Stimulated activated CD8-positive, alpha-beta memory T cell treated with anti-CD3 and anti-CD28 coated beads, Interleukin-7, amount 100 ng/mL, for 48 hours (primary cell): ENCODE measurements around the gene IGLL5.

Source experiments
- DNase-seq, 2 donors: peaks; one replicate each; pipeline ENCODE4 v3.0.0-alpha.2; 2020; ENCODE audit warnings: low read depth in 1 of 2; ENCODE audit errors: extremely low read depth in 1 of 2

IGLL5 gene

GRCh38 chr22:22936915-22937656 is 49.5 kb downstream of the IGLL5 start:
- no peak for DNase-seq

GRCh38 chr22:22937894-22938480 is 50.4 kb downstream of the IGLL5 start:
- DNase-seq, result no peak

- no peak for DNase-seq
Observed at GRCh38 chr22:22938672-22939587, 51.3 kb downstream of the IGLL5 start.

- DNase-seq, result no peak
Observed at GRCh38 chr22:22939588-22940368, 52.2 kb downstream of the IGLL5 start.

DNA sequence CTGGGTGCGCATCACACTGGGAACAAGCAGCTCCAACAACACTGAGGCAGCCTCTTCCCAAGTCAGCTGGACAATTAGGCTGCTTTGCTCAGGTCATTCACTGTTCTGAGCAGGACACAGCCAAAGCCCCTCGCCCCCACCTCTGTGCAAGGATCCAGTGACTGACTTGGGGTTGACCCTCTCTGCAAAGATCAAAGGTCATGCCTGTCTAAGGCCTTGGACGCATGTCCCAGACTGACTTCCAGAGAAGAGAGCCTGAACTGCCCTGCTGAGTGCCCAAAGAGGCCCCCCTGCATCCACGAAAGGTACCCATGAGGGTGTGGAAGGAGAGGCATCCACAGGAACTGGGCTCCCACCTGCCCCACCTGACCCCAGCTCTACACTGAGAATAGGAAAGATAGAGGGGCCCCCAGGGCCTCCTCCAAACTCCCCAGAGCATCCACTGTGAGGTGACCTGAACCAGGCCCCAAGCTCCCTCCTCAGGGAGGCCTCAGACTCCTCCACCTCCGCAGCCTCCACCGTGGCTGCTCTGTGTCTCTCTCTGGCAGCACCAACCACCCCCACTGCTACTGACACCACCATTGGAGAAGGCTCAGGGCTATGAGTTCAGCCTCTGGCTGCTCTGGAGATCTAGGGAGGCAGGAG is 53.5 kb downstream of the IGLL5 start:
- no peak for DNase-seq

- DNase-seq, result no peak
Observed at GRCh38 chr22:22941831-22942510, 54.4 kb downstream of the IGLL5 start.

- peak in 1 of 2 donors; percentile 67 for DNase-seq
Observed at GRCh38 chr22:22942511-22943329, 55.1 kb downstream of the IGLL5 start.

DNA sequence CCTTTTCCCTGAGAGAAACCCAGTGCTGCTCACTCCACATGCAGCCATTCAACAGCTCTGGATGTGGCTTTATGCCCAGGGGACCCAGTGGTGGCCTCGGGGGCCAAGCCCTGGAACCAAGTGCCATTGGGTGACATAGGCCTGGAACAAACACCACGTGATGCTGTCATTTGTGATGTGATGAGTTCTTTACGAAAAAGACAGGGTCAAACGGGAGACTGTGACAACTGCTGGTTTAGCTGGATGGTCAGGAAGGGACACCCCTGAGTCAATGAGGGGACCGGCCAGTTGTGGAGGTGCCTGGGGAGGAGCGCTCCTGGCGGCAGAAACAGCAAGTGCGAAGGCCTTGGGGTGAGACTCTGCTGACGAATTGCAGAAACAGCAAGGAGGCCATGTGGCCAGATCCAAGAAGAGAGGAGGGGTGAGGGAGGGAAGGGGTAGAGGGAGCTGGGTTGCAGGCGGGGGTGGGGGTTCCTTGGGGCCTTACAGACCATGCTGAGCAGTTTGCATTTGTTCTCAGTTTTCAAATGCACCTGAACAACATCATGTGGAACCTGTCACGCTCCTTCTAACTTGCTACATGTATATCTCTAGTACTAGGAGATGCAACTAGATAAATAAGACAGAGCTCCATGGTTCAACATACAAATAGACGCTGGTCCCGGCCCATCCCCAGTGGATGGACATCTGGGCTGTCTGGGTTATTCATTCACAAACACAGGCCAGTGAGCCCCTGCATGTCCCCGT is 56.1 kb downstream of the IGLL5 start:
- no peak for DNase-seq

DNA sequence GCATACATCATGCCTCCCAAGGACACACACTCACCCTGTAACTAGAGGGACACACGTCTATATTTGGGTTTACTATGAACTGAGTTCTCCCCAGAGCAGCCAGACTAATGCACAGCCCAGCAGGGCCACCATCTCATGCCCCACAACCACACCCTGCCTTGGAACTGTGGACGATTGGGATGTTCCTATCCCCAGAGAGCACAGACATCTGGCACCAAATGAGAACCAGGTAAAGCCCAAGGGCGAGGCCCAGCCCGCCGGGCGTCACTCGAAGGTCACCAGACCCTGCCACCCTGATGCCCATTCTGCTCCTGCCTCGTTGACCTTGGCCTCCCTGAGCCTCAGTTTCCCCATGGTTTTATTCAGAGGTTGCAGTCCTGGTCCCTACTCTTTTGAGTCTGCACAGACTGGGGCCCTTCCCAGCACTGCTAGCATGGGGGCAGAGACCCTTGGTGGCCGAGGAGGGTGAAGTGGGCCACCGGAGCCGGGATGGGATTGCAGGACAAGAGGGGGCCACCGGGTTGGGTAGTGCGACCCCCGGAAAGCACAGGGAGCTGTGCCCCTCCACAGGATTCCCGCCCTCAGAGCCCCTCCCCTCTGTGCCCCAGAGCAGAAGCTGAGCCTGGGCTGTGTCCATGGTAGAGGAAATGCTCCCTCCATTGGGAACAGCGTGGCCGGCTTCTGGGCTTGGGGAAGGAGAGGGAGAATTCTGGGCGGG is 56.8 kb downstream of the IGLL5 start:
- DNase-seq, result no peak

- DNase-seq, result no peak
Observed at GRCh38 chr22:22945195-22945594, 57.6 kb downstream of the IGLL5 start.
